H1 (cell line): ENCODE measurements around the gene FARP2. TPM values are rescaled to one million over a fixed set of nuclear protein-coding genes. Genes with fewer than 3 reads are reported as not detected.

Source experiments
- CTCF ChIA-PET: fragments of 300-600 bp; sonication (Branson Sonifier 250); formaldehyde crosslinking; loops from one replicate; lab custom pipeline; 2021; ENCODE audit not compliant: partially characterized antibody; lab: Charles Lee
- POLR2A ChIA-PET: fragments of 300-600 bp; sonication (Branson Sonifier 250); formaldehyde crosslinking; loops from one replicate; lab custom pipeline; 2021; ENCODE audit warnings: inconsistent platforms; ENCODE audit not compliant: partially characterized antibody; lab: Charles Lee
- DNase-seq, 2 experiments: peaks; one replicate each; pipeline versions ENCODE4 v3.0.0 to v3.0.0-alpha.2; 2010 to 2022; ENCODE audit warnings: low spot score in 2 of 2, low read depth in 1 of 2, mixed read lengths in 1 of 2
- FAIRE-seq: peaks from 2 replicates; lab custom pipeline; 2011; peaks lifted over from hg19 to GRCh38; lab: Jason Lieb, UNC
- H2AFZ ChIP-seq: 2 replicates; pipeline ENCODE4 v1.8.1; 2012; ENCODE audit warnings: low read length, inconsistent platforms
- H2AK5ac ChIP-seq: 2 replicates; pipeline ENCODE4 v1.6.1; 2013; ENCODE audit warnings: low read depth, low read length
- H2BK120ac ChIP-seq: replicated peaks from 2 replicates; pipeline ENCODE3; 2013; ENCODE audit warnings: low read depth, low read length, inconsistent platforms
- H2BK12ac ChIP-seq: 2 replicates; pipeline ENCODE4 v1.6.1; 2013; ENCODE audit warnings: low read depth, low read length
- H2BK15ac ChIP-seq: 2 replicates; pipeline ENCODE4 v1.6.1; 2013; ENCODE audit warnings: low read length
- H2BK20ac ChIP-seq: 2 replicates; pipeline ENCODE4 v1.6.1; 2013; ENCODE audit warnings: low read length
- H2BK5ac ChIP-seq: 2 replicates; pipeline ENCODE4 v1.6.1; 2013; ENCODE audit warnings: low read depth, low read length
- H3K14ac ChIP-seq: 2 replicates; pipeline ENCODE4 v1.6.1; 2013; ENCODE audit warnings: inconsistent platforms; ENCODE audit not compliant: insufficient read length
- H3K18ac ChIP-seq: 2 replicates; pipeline ENCODE4 v1.6.1; 2013; ENCODE audit warnings: low read length; ENCODE audit errors: extremely low read depth
- H3K23ac ChIP-seq: 2 replicates; pipeline ENCODE4 v1.6.1; 2013; ENCODE audit warnings: inconsistent platforms; ENCODE audit not compliant: insufficient read length
- H3K23me2 ChIP-seq: 2 replicates; pipeline ENCODE4 v1.6.1; 2013; ENCODE audit warnings: low read depth, low read length
- H3K27ac ChIP-seq: 2 replicates; pipeline ENCODE4 v1.6.1; 2011; ENCODE audit warnings: low read depth, low read length, inconsistent platforms
- H3K27me3 ChIP-seq, 4 experiments: replicated peaks in 1 of 4; 1 replicate in 1 of 4; 2 replicates in 3 of 4; pipeline versions ENCODE4 v1.6.1 to v1.8.1; 2011 to 2013; ENCODE audit warnings: low read length in 3 of 4, mild to moderate bottlenecking in 3 of 4, inconsistent platforms in 2 of 4, mixed read lengths in 2 of 4, moderate library complexity in 1 of 4; ENCODE audit not compliant: control insufficient read depth in 3 of 4, insufficient read depth in 3 of 4; ENCODE audit errors: extremely low read depth in 1 of 4
- H3K36me3 ChIP-seq, 4 experiments: 2 replicates each; pipeline versions ENCODE4 v1.6.1 to v1.8.1; 2011 to 2013; ENCODE audit warnings: mild to moderate bottlenecking in 4 of 4, low read length in 3 of 4, moderate library complexity in 2 of 4, control low read depth in 1 of 4, inconsistent platforms in 1 of 4; ENCODE audit not compliant: insufficient read depth in 4 of 4, control insufficient read depth in 2 of 4
- H3K4ac ChIP-seq: replicated peaks from 2 replicates; pipeline ENCODE3; 2013; ENCODE audit warnings: low read length, low read depth, mixed read lengths, inconsistent platforms; ENCODE audit not compliant: insufficient read length
- H3K4me1 ChIP-seq, 4 experiments: replicated peaks in 1 of 4; 1 replicate in 1 of 4; 2 replicates in 3 of 4; pipeline versions ENCODE4 v1.6.1 to v1.8.1; 2011 to 2013; ENCODE audit warnings: low read length in 3 of 4, inconsistent platforms in 2 of 4, mixed read lengths in 1 of 4; ENCODE audit not compliant: insufficient read depth in 4 of 4, control insufficient read depth in 3 of 4
- H3K4me2 ChIP-seq, 2 experiments: 2 replicates each; pipeline versions ENCODE4 v1.6.1 to v1.8.1; 2011 to 2013; ENCODE audit warnings: low read depth in 2 of 2, low read length in 2 of 2, control low read depth in 1 of 2, inconsistent platforms in 1 of 2, mild to moderate bottlenecking in 1 of 2; ENCODE audit not compliant: insufficient read depth in 1 of 2
- H3K4me3 ChIP-seq, 4 experiments: fragments of 200-600, 300-600 bp in 1 of 4; sonication (generic), shearing (Covaris generic), sonication (Bioruptor Twin) in 1 of 4; 2 replicates each; pipeline versions ENCODE4 v1.5.1 to v1.8.1; 2011 to 2016; ENCODE audit warnings: low read length in 4 of 4, low read depth in 3 of 4, control low read depth in 2 of 4, inconsistent platforms in 2 of 4, mild to moderate bottlenecking in 2 of 4, mixed read lengths in 1 of 4, moderate library complexity in 1 of 4; ENCODE audit not compliant: insufficient read depth in 2 of 4; ENCODE audit errors: extremely low read depth in 1 of 4
- H3K56ac ChIP-seq: replicated peaks from 2 replicates; pipeline ENCODE3; 2013; ENCODE audit warnings: low read depth, mild to moderate bottlenecking, mixed read lengths, low read length, inconsistent platforms; ENCODE audit not compliant: insufficient read length
- H3K79me1 ChIP-seq: 2 replicates; pipeline ENCODE4 v1.6.1; 2013; ENCODE audit warnings: low read depth, low read length, control low read depth
- H3K79me2 ChIP-seq, 2 experiments: 2 replicates each; pipeline versions ENCODE4 v1.6.1 to v1.8.1; 2012 to 2013; ENCODE audit warnings: low read length in 2 of 2, mild to moderate bottlenecking in 2 of 2, inconsistent platforms in 1 of 2; ENCODE audit not compliant: insufficient read depth in 2 of 2, control insufficient read depth in 1 of 2
- H3K9ac ChIP-seq, 4 experiments: replicated peaks in 1 of 4; 1 replicate in 1 of 4; 2 replicates in 3 of 4; pipeline versions ENCODE4 v1.6.1 to v1.8.1; 2011 to 2013; ENCODE audit warnings: low read depth in 3 of 4, low read length in 3 of 4, control low read depth in 2 of 4, mild to moderate bottlenecking in 2 of 4, moderate library complexity in 2 of 4, inconsistent platforms in 1 of 4; ENCODE audit errors: extremely low read depth in 1 of 4
- H3K9me3 ChIP-seq, 2 experiments: 2 replicates each; pipeline versions ENCODE4 v1.6.1 to v1.8.1; 2012 to 2013; ENCODE audit warnings: mild to moderate bottlenecking in 2 of 2, moderate library complexity in 2 of 2, control low read depth in 1 of 2, inconsistent platforms in 1 of 2, low read depth in 1 of 2, low read length in 1 of 2, mixed read lengths in 1 of 2; ENCODE audit not compliant: insufficient read depth in 2 of 2
- H4K20me1 ChIP-seq, 2 experiments: replicated peaks in 1 of 2; 2 replicates each; pipeline versions ENCODE3 to v1.8.1; 2011 to 2013; ENCODE audit warnings: inconsistent platforms in 2 of 2, low read length in 2 of 2, mild to moderate bottlenecking in 1 of 2; ENCODE audit not compliant: insufficient read depth in 2 of 2, control insufficient read depth in 1 of 2
- H4K5ac ChIP-seq: 2 replicates; pipeline ENCODE4 v1.6.1; 2013; ENCODE audit warnings: low read length, low read depth, mixed read lengths, inconsistent platforms; ENCODE audit not compliant: insufficient read length
- H4K8ac ChIP-seq: 2 replicates; pipeline ENCODE4 v1.8.0; 2013; ENCODE audit warnings: mild to moderate bottlenecking, moderate library complexity, low read length, inconsistent platforms; ENCODE audit not compliant: insufficient read depth; ENCODE audit errors: extremely low read depth
- H4K91ac ChIP-seq: replicated peaks from 2 replicates; pipeline ENCODE3; 2013; ENCODE audit warnings: low read length, mixed read lengths, inconsistent platforms; ENCODE audit not compliant: insufficient read length
- CBX8 ChIP-seq: fragments of 300-800, 300-1000 bp; sonication (generic); IDR thresholded peaks from 2 replicates; pipeline ENCODE4 v1.7.1; 2016; ENCODE audit warnings: low read depth, low read length, borderline replicate concordance
- CEBPB ChIP-seq: IDR thresholded peaks from 2 replicates; pipeline ENCODE4 v1.6.1; 2012; ENCODE audit warnings: low read depth, low read length
- CTBP2 ChIP-seq: IDR thresholded peaks from 2 replicates; pipeline ENCODE4 v1.7.0; 2011; ENCODE audit warnings: borderline replicate concordance, mild to moderate bottlenecking, moderate library complexity, mixed read lengths, low read length; ENCODE audit not compliant: insufficient read depth, insufficient read length
- FOSL1 ChIP-seq: IDR thresholded peaks from 2 replicates; pipeline ENCODE4 v1.6.1; 2011; ENCODE audit warnings: mild to moderate bottlenecking, low read depth, low read length, moderate library complexity; ENCODE audit not compliant: insufficient read depth
- HDAC2 ChIP-seq, 2 experiments: fragments of 300-600 bp in 1 of 2; sonication (generic) in 1 of 2; IDR thresholded peaks; 2 replicates each; pipeline ENCODE4 v1.6.1; 2011 to 2012; ENCODE audit warnings: low read depth in 2 of 2, low read length in 2 of 2, mild to moderate bottlenecking in 2 of 2, moderate library complexity in 2 of 2, borderline replicate concordance in 1 of 2, inconsistent platforms in 1 of 2
- JUND ChIP-seq: IDR thresholded peaks from 2 replicates; pipeline ENCODE4 v1.6.1; 2011; ENCODE audit warnings: mild to moderate bottlenecking, improper control_type of control experiment, low read length
- KDM4A ChIP-seq: IDR thresholded peaks from one replicate; pipeline ENCODE4 v1.7.1; 2012; ENCODE audit warnings: low read depth, mild to moderate bottlenecking, moderate library complexity, low read length, inconsistent platforms; ENCODE audit not compliant: severe bottlenecking
- POU5F1 ChIP-seq: IDR thresholded peaks from 2 replicates; pipeline ENCODE4 v1.6.1; 2011; ENCODE audit warnings: low read depth, mild to moderate bottlenecking, low read length, moderate library complexity
- SIN3A ChIP-seq, 2 experiments: IDR thresholded peaks in 1 of 2; conservative IDR thresholded peaks in 1 of 2; 2 replicates each; pipeline ENCODE4 v1.6.1; 2011 to 2012; ENCODE audit warnings: low read length in 2 of 2, improper control_type of control experiment in 1 of 2, low read depth in 1 of 2, mild to moderate bottlenecking in 1 of 2
- SIX5 ChIP-seq: IDR thresholded peaks from 2 replicates; pipeline ENCODE4 v1.6.1; 2011; ENCODE audit warnings: mild to moderate bottlenecking, low read depth, low read length
- SP1 ChIP-seq: IDR thresholded peaks from 2 replicates; pipeline ENCODE4 v1.6.1; 2011; ENCODE audit warnings: low read depth, low read length
- SUZ12 ChIP-seq: fragments of 200-600 bp; sonication (generic); IDR thresholded peaks from 2 replicates; pipeline ENCODE4 v1.6.1; 2012; ENCODE audit warnings: mild to moderate bottlenecking, inconsistent platforms, low read length, moderate library complexity, mixed read lengths
- WGBS, 2 experiments: shearing (Covaris generic) in 1 of 2; methylation state at CpG; one replicate each; pipeline versions ENCODE4 v1.1.6 to v1.1.7; 2013 to 2015; ENCODE audit warnings: low lambda C conversion rate in 2 of 2, mixed read lengths in 2 of 2, inconsistent platforms in 1 of 2, low coverage in 1 of 2, missing lambda C conversion rate in 1 of 2; ENCODE audit not compliant: insufficient replicate concordance in 2 of 2, insufficient coverage in 1 of 2, insufficient read length in 1 of 2; ENCODE audit errors: extremely low coverage in 1 of 2, missing lambda C conversion rate in 1 of 2; 5-methylcytosine and 5-hydroxymethylcytosine counted together
- polyA plus RNA-seq, 7 experiments: library from polyadenylated mRNA; depleted of rRNA in 3 of 7; stranded (reverse) in 5 of 7; unstranded in 2 of 7; fragments of >200 nt in 5 of 7; fragments of 200-250 nt in 2 of 7; gene quantifications; 1 replicate in 5 of 7; 2 replicates in 1 of 7; 4 replicates in 1 of 7; pipeline versions ENCODE4 v1.2.1 to v1.2.3, GENCODE V29; 2011 to 2013; ENCODE audit warnings: missing spikeins in 2 of 7, mixed read lengths in 2 of 7
- total RNA-seq: library from RNA; stranded (reverse); fragmentation: NEBNext Ultra II Directional; extraction: Animal tissue kit (Norgen Biotek cat#: 25700); gene quantifications from 2 replicates; pipeline ENCODE4 v1.2.1, GENCODE V29; 2021

The FARP2 gene
- total and polyA plus RNA-seq, 2 of the 8 experiments (the other 6 are each of a cell fraction or from before 2014, with no cell fraction given), result 12.4 to 33.4 TPM

- Histone ChIP-seq H2BK5ac (no peak overlapping the region), H4K5ac (no peak overlapping the region), H3K36me3 (no peaks in the 10 kb centered on the region), H4K20me1 (peaks cover 0 to 2% of the 10 kb centered on the region in 2 experiments), H2BK12ac (no peak overlapping the region), H3K79me2 (no peaks in the 10 kb centered on the region), H3K23ac (no peak overlapping the region), H3K27ac (no peak overlapping the region), H2BK20ac (no peak overlapping the region), H3K23me2 (no peaks in the 10 kb centered on the region), H3K18ac (no peak overlapping the region), H3K4me1 (no peaks in the 10 kb centered on the region), H2AFZ (no peak overlapping the region), H4K91ac (no peak overlapping the region), H3K4me3 (no peak overlapping the region), H4K8ac (no peak overlapping the region), H3K27me3 (no peaks in the 10 kb centered on the region), H3K9me3 (no peaks in the 10 kb centered on the region), H2AK5ac (no peak overlapping the region), H3K14ac (no peak overlapping the region), H3K79me1 (no peaks in the 10 kb centered on the region), H2BK15ac (no peak overlapping the region), H3K56ac (no peak overlapping the region), H3K4ac (no peak overlapping the region), H3K4me2 (no peak overlapping the region), H3K9ac (no peak overlapping the region), H2BK120ac (no peak overlapping the region)
- no peak for FAIRE-seq
- no peak for DNase-seq
- 90% methylated on average over 10 of the region's 10 CpGs; no CpG with 5 or more reads in 1 of the 2 experiments for WGBS, 2 experiments
- ChIA-PET CTCF (interaction anchor here (0.7 kb wide), 1 partner anchor 8 kb away, joined by 3 read pairs; no protein-coding TSS in a partner anchor), POLR2A (no interaction called here)
- no peak for TF ChIP-seq SUZ12
- TF ChIP-seq POU5F1, result no peak
- no peak for TF ChIP-seq CTBP2
- no peak for TF ChIP-seq SIX5
- no peak for TF ChIP-seq KDM4A
- no peak for TF ChIP-seq CEBPB
- no peak for TF ChIP-seq HDAC2 (IDR thresholded peaks at IDR 0.05; ENCODE audit: borderline replicate concordance in 1 of 2, low read depth in 2 of 2, low read length in 2 of 2)
- TF ChIP-seq JUND, result no peak
- no peak for TF ChIP-seq FOSL1
- no peak for TF ChIP-seq SIN3A (conservative IDR thresholded peaks at IDR 0.05 in 1 of 2, IDR thresholded peaks at IDR 0.05 in 1 of 2; ENCODE audit: low read depth in 1 of 2, low read length in 2 of 2)
- TF ChIP-seq SP1, result no peak
- no peak for TF ChIP-seq CBX8
Measured at GRCh38 chr2:241399941-241400922, 44.1 kb downstream of the FARP2 start.
